NCI-H1092 treated with DMSO at 0.1 percent for 48 hours (cell line): ENCODE results near the gene PYGL.

ENCODE experiments used
- DNase-seq: peaks from one replicate; lab custom pipeline; 2025; lab: John Stamatoyannopoulos, UW

The PYGL gene

DNA sequence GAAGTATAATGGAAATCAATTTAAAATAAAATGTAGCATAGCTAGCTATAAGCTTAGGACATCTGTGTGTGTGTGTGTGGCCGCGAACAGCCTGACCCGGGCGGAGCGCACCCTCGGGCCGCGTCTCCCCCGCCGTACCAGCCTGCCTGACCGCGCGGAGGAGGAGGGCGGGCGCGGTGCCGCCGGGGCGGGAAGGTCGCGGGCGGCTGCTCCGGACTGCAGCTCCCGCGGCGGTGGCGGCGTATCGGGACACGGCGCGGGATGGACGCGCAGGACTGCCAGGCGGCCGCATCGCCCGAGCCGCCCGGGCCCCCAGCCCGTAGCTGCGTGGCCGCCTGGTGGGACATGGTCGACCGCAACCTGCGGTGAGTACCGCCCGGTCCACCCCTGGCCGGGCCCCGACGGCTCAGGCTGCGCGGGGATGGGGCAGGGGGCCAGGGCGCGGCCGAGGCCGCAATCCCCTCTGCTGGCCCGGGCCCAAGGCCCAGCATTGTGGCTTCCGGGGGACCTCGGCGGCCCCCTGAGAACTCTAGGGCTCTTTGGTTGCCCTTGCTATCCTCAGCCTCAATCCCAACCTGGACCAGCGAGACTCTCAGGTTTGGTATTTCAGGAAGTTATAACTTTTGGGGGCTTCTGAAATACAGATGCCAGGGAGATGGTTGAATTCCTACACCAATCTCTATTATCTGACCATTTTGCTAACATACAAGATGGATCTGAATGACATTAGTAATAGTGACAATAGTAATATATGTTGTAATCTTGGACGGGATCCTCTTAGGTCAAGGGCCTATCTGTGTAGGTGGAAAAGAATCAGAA lies 72.2 kb downstream of the PYGL start, which contains the start of gene ABHD12B:
TSS of gene ABHD12B (plus strand) at position 140 of the 819 bp plus-strand sequence. CDS start at position 262, 122 bp downstream.
- DNase-seq = no peak

DNA sequence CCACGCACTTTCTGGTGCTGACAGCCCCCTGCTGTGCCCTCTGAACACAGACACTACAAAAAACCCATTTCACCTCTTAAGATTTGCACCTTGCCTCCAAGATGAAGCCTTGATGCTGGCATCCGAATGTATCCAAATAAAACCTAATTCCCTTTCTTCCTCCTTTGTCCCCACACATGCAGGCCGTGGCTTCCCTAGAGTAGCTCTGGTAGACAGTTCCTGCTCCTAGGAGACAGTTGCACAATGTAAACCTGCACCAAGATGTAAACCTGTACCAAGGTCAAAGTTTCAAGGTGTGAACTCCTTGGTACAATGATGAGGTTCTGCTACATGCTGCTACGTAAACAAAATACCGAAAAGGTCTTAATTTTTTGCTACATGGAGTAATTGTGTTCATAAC lies 73.1 kb downstream of the PYGL start:
- DNase-seq = no peak

DNA sequence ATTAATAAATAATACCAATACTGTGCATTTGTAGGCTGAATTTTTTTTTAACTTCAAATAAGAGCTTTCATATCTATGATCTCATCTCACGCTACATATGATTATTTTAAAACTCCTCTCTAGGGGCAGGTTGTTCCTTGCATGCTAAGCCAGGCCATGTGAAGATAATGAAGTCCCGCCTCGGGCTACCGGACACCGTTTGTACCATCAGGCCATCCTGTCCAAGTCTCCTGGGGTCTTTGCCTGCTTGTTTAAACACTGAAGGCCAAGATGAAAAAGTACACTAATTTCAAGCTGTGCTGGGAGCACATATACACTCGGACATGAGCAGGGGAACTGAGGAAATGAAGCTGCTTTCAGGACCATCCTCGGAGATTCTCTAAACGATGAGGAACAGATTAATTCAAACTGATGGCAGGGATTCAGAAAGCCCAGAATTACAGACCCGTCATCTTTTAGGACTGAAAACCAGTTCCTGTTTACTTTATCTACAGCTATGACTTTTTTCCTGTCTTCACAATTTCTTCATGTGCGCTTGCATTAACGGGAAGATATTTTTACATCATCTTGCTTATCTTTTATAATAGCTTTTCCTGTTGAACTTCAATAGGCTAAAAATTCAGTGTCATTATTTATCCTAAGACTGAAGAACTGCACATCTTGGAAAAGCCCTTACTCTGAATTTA lies 78.7 kb downstream of the PYGL start:
- DNase-seq = no peak

DNA sequence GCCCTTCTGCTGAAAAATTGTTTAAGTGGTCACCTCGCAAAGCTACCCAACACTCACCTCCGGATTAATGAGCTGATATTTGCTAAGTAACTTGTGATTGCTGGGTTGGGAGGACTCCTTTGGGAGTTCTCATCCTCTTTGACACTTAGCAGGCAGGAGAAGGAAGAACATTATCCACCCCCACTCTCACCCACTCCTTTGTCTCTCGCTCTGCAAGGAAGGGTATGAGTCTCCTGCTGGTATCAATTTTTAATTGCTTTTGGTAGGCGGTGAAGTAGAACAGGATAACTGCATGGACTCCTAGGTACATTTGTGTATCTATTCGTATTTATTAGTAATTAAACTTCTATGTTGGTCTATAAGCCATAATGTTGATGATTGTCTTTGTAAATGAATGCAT lies 79.3 kb downstream of the PYGL start:
- no peak for DNase-seq

DNA sequence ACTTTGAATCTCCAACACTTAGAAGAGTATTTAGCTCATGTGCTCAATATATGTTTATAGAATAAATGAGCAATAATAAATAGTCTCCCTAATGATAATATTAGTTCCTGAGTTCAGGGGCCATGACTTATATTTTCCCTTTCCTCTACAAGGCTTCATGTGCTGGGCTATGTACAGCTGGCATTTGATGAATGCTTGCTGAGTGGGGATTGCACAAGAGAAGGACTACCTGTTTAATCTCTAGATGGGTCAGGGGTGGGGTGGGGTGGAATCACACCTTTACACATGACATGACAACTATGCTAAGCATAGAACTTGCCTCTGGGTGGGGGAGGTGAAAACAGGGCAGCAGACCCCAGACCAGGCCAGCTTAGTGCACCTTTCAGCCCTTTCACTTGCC lies 80.0 kb downstream of the PYGL start:
- DNase-seq = no peak

DNA sequence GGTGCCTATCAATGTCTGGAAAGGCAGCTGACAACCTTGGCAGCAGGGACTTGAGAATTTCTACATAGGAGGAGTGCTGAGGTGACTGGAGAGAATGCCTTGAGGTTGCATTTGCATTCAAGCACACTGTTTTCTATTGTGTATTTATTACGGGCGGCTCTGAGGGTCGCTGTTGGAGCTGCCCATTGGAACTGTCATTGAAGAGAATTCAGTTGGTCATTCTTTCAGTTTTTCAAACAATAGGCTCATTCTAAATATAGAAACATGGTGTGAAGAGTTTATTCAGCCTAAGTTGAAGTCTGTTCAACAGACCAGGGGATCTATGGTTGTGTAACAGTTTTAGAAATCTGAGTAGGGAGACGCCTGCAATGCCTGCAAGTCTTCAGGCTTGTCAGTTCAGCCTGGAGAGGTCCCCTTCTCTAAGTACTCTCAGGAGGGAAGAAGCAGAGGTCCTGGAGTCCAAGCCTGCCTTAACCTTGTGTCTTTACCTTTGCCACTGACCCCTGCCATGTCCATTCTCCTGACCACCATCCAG lies 82.2 kb downstream of the PYGL start:
- no peak for DNase-seq

DNA sequence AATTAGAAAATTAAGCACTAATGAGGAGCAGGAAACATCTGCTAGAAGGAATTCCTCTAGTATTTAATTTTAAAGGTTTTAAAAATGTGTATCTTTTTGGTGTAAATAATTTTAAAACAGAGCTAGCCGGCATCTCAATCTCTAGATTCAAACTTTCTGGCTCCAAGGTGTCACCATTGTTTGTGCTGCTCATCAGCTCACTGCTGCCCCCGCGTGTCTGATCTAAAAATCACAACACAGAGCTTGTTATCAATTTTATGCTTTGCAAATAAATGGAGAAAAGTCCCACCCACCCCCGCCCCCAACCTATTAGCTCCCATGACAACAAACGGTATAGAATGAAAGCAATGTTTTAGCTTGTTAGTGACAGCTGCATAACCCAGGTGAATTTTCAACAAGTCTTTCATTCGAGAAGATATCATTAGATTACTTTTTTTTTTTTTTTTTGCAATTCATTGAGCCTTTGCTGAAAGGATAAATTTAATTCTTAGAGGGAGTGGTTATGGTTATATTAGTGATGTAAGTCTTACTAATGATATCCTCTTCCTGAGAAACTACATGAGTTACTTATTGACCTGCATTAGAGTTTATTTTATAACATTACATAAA lies 83.7 kb downstream of the PYGL start:
- peak; percentile 89 for DNase-seq

DNA sequence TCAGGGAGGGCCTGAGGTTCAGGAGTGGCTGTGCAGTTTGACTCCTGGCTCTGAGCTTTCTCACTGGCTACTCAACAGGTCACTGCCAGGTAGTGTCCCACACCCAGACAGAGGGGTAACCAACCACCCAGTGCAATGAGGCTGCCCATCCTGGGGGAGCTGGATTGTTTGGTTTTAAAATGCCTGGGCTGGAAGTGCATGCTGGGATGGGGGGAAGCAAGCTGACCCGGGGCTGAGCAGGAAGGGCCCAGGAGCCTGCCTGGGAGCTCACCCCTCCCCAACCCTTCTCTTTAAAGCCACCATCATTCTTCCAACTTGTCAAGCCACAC lies 85.0 kb downstream of the PYGL start:
- DNase-seq = peak; percentile 7

DNA sequence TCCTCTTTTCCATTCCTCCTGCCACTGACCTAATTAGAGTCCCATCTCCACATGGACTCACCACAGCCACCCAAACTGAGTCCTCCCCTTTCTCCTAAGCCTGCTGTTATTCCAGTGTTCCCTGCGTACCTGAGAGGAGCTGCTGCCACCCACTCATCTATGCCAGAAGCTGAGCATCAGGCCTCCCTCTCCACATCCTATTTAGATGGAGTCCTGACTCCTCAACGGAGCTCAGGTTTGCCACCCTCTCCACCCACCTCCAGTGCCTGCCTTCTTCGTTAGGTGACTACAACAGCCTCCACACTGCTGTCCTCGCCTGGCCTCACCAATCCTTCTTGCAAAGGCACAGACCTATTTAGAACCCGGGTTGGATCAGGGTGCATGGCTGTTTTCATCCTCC lies 87.6 kb downstream of the PYGL start:
- no peak for DNase-seq

DNA sequence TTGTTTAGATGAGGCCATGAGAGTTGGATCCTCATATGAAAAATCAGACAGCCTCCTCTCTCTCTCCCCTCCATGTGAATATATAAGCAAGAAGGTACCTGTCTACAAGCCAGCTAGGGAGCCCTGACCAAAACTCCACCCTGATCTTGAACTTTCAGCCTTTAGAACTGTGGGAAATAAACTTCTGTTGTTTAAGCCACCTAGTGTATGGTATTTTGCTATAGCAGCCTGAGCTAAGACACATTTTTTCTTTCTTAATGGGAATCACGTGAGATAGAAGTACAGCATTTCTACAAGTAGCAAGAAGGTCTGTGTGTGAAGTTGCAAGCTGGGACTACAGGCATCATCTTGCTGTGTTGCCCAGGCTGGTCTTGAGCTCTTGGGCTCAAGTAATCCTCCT lies 88.7 kb downstream of the PYGL start:
- DNase-seq = no peak
